Right renal pelvis (tissue), 4 donors: Measurements from ENCODE around the gene CFAP65. TPM values are rescaled to one million over a fixed set of nuclear protein-coding genes. Genes with fewer than 3 reads are reported as not detected.

Experiments
- DNase-seq, 4 donors: peaks; one replicate each; pipeline ENCODE4 v3.0.0-alpha.2; 2013; ENCODE audit warnings: low read depth in 4 of 4, low spot score in 3 of 4, missing footprints in 1 of 4
- polyA plus RNA-seq, 4 donors: library from polyadenylated mRNA; unstranded; fragments of 120-200 nt; gene quantifications; one replicate each; pipeline ENCODE4 v1.2.1, GENCODE V29; 2013; ENCODE audit not compliant: insufficient read length in 4 of 4

CFAP65 gene
- polyA plus RNA-seq, 4 donors: 0.19 to 0.41 (median 0.25) TPM

DNA sequence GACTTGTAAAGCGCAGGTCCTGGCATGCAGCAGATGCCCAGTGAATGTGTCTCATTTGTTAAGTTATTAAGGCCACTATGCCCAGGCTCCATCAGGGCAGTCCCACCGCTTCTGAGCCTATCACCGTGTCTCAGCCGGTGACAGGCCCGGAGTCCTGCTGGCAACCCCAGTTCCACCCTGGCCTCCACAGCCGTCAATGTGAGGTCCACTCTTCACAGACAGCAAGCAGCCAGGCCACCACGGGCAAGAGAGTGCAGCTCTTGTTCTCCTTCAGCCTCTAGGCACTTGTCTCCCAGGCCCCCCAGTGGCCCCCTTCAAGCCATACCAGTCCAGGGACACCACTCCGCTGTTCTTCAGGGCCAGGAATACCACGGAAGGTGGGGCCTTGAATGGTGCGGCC, 22.6 kb downstream of the CFAP65 start:
- DNase-seq: no peak

DNA sequence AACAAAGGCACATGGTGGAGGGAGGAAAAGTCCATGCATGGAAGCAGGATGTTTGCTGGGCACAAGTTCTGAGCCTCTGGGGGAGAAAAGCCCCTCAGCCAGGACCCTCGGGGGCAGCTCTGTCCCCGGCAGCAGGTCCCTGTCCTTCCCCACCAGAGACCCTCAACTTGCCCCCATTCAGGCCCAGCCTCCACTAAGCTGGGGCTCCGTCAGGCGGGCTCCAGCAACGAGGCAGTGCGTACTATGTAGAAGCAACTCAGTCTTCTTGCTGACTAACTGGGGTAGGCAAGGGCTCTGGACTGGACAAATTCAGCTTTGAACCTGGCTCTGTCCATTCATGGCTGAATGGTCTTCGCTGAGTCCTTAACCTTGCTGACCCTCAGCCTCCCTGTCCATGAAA, 23.0 kb downstream of the CFAP65 start:
- no peak for DNase-seq

GRCh38 chr2:219017201-219017931, 23.9 kb downstream of the CFAP65 start:
- DNase-seq: no peak

- DNase-seq: no peak
Observed at GRCh38 chr2:219016721-219017120, 24.6 kb downstream of the CFAP65 start.

- DNase-seq: no peak
Observed at GRCh38 chr2:219010873-219011272, 30.4 kb downstream of the CFAP65 start.

- DNase-seq: no peak
Observed at GRCh38 chr2:219010162-219010756, 31.1 kb downstream of the CFAP65 start.

GRCh38 chr2:219009294-219009693, 32.0 kb downstream of the CFAP65 start:
- DNase-seq: no peak

DNA sequence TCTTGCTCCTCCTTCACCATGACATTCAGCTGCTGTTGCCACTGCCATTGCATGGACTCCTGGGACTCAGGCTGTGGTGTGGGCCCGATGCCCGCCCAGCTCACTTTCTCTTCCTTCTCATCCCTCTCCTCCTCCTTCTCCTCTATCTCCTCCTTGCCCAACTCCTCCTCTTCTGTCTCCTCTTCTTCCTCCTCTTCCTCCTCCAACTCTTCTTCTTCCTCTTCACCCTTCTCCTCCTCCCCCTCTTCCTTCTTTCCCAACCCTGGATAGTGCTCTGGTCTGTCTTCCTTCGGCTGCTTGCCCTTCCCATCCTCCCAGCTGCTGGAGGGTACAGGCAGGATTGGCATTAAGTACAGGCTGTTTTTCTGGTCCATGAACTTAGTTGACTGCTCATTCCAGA, 37.3 kb downstream of the CFAP65 start:
- no peak for DNase-seq

- DNase-seq: no peak
Observed at GRCh38 chr2:219003267-219003634, 38.1 kb downstream of the CFAP65 start.

DNA sequence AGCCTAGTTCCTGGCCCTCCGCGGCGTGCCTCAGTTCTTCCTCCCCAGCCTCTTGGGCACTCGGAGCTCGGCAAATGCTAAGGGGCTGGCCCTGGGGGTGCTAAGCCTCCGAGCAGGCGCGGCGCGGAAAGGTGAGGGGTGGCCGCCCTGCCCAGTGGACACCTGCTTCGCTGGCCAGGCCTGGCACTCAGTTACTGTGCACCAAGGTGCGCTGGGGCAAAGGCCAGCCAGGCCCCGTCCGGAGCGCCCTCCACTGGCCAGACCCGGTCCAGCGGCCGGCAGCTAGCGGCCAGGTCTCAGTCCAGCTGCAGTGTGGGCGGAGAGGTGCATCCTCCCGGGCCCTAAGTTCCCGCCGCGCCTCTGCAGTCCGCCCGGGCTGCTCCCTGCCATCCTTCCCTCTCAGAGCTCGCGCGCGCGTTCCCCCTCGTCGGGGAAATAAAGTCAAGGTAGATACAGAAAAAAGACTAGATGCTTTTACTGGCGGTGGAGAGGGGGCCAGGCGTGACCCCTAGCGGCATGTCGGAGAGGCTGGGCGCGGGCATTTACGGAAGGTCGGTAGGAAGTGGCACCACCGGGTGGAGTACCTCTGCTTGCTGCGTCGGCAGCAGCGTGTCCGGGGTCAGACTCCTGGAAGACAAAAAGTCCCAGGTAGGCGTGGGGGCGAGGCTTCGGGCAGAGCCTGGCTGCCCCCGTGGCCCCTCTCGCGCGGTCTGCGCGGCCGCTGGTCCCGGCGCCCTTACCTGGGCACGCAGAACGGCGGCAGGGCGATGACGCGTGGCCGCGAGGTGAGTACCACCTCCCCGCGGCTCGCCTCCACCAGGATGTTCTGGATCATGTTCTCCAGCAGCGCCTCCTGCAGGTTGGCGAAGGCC, 38.7 kb downstream of the CFAP65 start:
- DNase-seq: no peak

DNA sequence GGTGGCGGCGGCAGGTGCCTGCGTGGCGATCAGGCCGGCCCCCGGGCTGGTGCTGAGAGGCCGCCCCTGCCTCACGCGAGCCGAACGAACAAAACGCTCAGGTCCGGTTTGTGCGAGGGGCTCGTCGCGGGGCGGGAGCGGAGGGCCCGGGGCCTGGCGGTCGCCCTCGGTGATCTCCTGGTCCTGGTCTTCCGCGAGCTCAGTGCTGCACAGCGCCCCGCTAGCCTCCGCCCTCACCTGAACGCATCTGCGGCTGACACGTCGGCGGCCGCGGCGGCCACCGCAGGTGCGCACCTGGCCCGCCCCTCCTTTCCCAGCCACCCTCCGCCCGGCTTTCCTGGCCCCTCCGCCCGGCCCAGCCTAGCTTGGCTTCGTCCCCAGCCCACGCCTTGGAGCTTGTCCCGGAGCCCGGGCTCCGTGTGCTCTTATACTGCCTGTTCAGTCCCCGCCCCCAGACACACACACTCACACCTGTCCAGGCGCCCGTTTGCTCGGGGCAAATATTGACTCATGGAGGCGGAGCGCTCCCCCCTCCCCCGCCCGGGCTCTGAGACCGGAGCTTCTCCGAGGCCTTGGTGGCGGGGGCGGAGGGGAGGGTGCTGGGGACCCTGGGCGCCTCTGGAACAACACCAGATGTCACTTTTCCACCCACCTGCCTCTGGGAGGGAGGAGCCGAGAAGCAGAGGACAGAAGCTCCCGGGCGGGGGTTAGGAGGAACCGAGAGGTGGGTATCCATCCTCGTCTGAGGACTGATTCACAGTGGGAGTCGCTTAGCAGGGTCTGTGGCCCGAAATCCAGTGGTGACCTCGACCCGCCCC, 39.5 kb downstream of the CFAP65 start:
- DNase-seq: no peak

DNA sequence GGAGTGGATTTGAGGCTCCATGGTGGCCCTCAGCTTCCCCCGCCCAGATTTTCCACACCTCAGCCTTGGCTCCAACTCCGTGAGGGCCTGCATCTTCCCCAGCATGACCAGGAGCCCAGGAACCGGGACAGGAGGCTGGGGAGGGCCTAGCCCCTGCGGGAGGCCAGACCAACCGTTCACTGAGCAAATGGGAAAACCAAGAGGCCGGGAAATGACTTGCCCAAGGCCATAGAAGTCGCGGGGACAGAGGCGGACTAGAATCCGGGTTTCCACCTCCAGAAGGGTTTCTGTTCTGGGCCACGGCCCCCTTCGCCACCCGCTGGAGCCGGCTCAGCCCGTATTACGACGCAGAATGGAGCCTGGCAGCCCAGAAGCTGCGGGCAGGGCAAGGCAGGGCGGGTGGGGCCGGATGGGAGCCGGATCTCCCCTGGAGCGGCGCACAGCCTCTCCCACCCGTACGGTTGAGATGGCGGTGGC, 40.2 kb downstream of the CFAP65 start:
- no peak for DNase-seq

DNA sequence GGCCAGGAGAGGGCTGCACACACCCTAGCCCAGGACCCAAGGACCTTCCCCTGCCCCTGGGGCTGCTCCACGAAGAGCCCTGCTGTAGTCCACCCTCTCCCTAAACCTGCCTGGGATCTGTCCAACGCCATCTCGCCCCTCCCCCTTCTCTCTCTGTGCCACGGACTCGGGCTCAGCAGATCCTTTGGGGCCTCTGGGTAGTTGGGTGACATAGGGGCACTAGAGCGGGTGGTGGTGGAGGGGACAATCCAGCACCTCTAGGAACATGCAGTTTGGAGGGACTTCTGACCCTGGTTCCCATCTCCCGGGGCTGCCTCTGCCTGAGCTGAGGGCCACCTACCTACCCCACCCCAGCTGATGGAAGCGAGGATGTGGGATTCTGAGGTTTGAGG, 40.8 kb downstream of the CFAP65 start:
- no peak for DNase-seq

DNA sequence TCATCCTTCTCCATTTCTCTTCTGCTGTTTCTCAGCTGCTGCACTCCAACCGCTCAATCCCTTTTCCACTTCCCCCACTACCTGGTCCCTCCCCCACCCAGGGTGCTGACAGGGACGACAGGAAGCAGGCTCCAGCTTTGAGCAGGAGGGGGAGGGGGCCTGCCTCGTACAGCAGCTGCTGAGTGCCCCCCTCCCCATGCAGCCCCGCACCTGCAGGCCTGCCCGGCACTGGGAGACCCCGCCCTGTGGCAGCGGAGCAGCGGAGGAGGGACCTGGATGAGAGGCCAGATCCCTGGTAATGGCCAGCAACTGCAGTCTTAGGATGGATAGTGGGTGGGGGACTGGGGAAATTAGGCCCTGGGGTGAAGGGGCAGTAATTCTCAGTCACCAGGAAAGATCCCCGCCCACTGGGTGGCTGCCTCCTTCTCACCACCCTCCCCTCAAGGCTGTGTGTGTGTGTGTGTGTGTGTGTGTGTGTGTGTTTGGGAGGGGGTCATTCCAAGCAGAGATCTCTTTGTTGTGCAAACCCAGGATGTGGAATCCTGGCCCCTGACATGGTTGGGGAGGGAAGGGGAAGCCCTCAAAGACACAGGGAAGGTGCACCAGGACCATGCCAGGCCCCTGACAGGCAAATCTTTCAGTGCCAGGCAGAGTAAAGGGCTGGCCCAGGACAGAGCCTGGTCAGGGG, 41.3 kb downstream of the CFAP65 start:
- no peak for DNase-seq

- DNase-seq: no peak
Observed at GRCh38 chr2:218999021-218999880, 42.1 kb downstream of the CFAP65 start.

DNA sequence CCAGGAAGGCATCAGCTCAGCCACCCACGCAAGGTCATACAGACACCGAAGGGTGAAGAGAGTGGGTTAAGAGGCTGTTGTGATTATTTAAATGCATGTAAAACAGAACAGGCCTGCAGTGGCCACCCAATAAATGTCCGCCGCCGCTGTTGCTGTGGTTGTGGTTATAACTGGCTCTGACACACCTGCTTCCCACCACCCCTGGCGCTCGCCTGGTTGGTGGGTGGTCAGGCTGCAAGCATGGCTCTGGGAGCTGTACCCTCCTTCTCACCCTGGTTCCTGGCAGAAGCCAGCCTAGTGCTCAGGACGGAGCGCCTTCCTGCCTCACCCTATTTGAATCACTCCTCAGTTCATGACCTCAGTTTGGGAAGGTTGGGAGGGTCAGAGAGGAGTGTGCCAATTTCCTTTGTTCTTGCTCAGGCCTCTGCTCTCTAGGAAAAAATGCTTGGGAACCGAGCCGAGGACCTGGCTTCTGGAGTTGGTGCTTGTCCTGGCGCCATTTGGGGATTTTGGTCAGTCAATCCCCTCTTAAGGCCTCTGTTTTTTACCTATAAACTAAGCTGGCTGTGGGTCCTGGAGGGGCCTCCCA, 42.8 kb downstream of the CFAP65 start:
- no peak for DNase-seq

DNA sequence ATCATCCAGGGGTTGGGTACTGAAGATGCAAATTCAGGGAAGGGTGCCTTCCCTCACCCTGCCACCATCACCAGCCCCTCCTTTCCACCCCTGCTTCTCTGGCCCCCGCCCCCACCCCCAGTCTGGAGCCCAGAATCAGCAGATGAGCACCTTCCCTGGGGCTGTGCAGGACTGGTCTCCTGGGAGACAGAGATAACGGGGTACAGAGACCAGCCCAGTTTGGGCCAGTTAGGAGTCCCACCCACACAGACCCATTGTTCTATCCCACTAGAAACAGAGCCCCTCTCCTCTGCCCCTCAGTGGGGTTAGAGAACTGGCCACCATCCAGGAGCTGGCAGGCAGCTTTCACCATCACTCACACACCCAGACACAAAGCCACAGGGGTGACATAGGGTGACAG, 43.6 kb downstream of the CFAP65 start:
- DNase-seq: no peak

- DNase-seq: no peak
Observed at GRCh38 chr2:218996937-218997336, 44.4 kb downstream of the CFAP65 start.
